Mesothelial cell of epicardium (in vitro differentiated cells): ENCODE measurements around the gene ANKHD1. TPM values are rescaled to one million over a fixed set of nuclear protein-coding genes. Genes with fewer than 3 reads are reported as not detected.

ENCODE experiments used
- DNase-seq, 2 experiments: peaks; one replicate each; pipeline ENCODE4 v3.0.0; 2021; ENCODE audit warnings: low spot score in 2 of 2; ENCODE audit not compliant: unreplicated experiment in 2 of 2
- H3K27ac Mint-ChIP-seq: 2 replicates; pipeline ENCODE4 v1.8.0; 2021; ENCODE audit warnings: mixed read lengths
- H3K27me3 Mint-ChIP-seq: 2 replicates; pipeline ENCODE4 v1.8.0; 2021; ENCODE audit warnings: low read depth, mixed read lengths
- H3K36me3 Mint-ChIP-seq: 2 replicates; pipeline ENCODE4 v1.8.0; 2021; ENCODE audit warnings: mixed read lengths
- H3K4me1 Mint-ChIP-seq: 2 replicates; pipeline ENCODE4 v1.8.0; 2021; ENCODE audit warnings: mixed read lengths
- H3K4me3 Mint-ChIP-seq: 2 replicates; pipeline ENCODE4 v1.8.0; 2021; ENCODE audit warnings: mild to moderate bottlenecking, moderate library complexity, mixed read lengths
- H3K9me3 Mint-ChIP-seq: 2 replicates; pipeline ENCODE4 v1.8.0; 2021; ENCODE audit warnings: mixed read lengths
- CTCF ChIP-seq: fragments of 200-600 bp; sonication (generic); IDR thresholded peaks from one replicate; pipeline ENCODE4 v1.5.0; 2021; ENCODE audit warnings: antibody characterized with exemption; ENCODE audit not compliant: unreplicated experiment
- total RNA-seq: library from RNA; stranded (reverse); gene quantifications from 3 replicates; pipeline ENCODE4 v1.2.1, GENCODE V29; 2021

The ANKHD1 gene
- 121 to 129 TPM (median 128 TPM) in 3 replicates for total RNA-seq

- Mint-ChIP-seq H3K4me1 (peaks cover 21% of the 10 kb centered on the region), H3K9me3 (no peaks in the 10 kb centered on the region), H3K4me3 (no peak within 1 kb of the TSS), H3K36me3 (peaks cover 4% of the 10 kb centered on the region), H3K27ac (no peak within 1 kb of the TSS), H3K27me3 (no peaks in the 10 kb centered on the region)
- no peak for TF ChIP-seq CTCF
- peak; percentile 96 to 97 for DNase-seq
Measured at GRCh38 chr5:140401362-140402257, at the start of gene ANKHD1. ANKHD1 (plus strand) TSS chr5:140401833; CDS start chr5:140401968, 135 bp downstream.

- H3K27me3 Mint-ChIP-seq, result peaks cover 3% of the 10 kb centered on the region
- no peak overlapping the region for H3K4me3 Mint-ChIP-seq
- H3K27ac Mint-ChIP-seq, result no peak overlapping the region
- no peaks in the 10 kb centered on the region for H3K36me3 Mint-ChIP-seq
- no peaks in the 10 kb centered on the region for H3K9me3 Mint-ChIP-seq
- no peak for DNase-seq
- peaks cover 26% of the 10 kb centered on the region for H3K4me1 Mint-ChIP-seq
- no peak for TF ChIP-seq CTCF
Measured at GRCh38 chr5:140355546-140355945, 46.1 kb upstream of the ANKHD1 start.

- Mint-ChIP-seq H3K36me3 (no peaks in the 10 kb centered on the region), H3K27me3 (no peaks in the 10 kb centered on the region), H3K4me3 (peak overlapping the region; percentile 21), H3K4me1 (peaks cover 13% of the 10 kb centered on the region), H3K9me3 (no peaks in the 10 kb centered on the region), H3K27ac (peak overlapping the region; percentile 99)
- no peak for TF ChIP-seq CTCF
- no peak for DNase-seq
Measured at GRCh38 chr5:140356853-140357725, 44.5 kb upstream of the ANKHD1 start.

- H3K27ac Mint-ChIP-seq, result peak overlapping the region; percentile 99
- H3K4me3 Mint-ChIP-seq, result peak overlapping the region; percentile 21
- H3K4me1 Mint-ChIP-seq, result peaks cover 13% of the 10 kb centered on the region
- peak; percentile 72 to 86 for DNase-seq
- H3K9me3 Mint-ChIP-seq, result no peaks in the 10 kb centered on the region
- TF ChIP-seq CTCF, result peak; percentile 79
- H3K27me3 Mint-ChIP-seq, result no peaks in the 10 kb centered on the region
- no peaks in the 10 kb centered on the region for H3K36me3 Mint-ChIP-seq
Measured at GRCh38 chr5:140357726-140358093, 43.9 kb upstream of the ANKHD1 start.

GRCh38 chr5:140358738-140359310, 42.8 kb upstream of the ANKHD1 start:
- Mint-ChIP-seq H3K36me3 (no peaks in the 10 kb centered on the region), H3K27me3 (no peaks in the 10 kb centered on the region), H3K4me1 (peaks cover 16% of the 10 kb centered on the region), H3K4me3 (no peak overlapping the region), H3K9me3 (no peaks in the 10 kb centered on the region), H3K27ac (peak overlapping the region; percentile 89)
- TF ChIP-seq CTCF, result no peak
- no peak for DNase-seq
